ENCODE data around the gene FAM168A.

The FAM168A gene

GRCh38 chr11:73495731-73496130, 102.2 kb downstream of the FAM168A start:
- TF ChIP-seq, protein P1, sequence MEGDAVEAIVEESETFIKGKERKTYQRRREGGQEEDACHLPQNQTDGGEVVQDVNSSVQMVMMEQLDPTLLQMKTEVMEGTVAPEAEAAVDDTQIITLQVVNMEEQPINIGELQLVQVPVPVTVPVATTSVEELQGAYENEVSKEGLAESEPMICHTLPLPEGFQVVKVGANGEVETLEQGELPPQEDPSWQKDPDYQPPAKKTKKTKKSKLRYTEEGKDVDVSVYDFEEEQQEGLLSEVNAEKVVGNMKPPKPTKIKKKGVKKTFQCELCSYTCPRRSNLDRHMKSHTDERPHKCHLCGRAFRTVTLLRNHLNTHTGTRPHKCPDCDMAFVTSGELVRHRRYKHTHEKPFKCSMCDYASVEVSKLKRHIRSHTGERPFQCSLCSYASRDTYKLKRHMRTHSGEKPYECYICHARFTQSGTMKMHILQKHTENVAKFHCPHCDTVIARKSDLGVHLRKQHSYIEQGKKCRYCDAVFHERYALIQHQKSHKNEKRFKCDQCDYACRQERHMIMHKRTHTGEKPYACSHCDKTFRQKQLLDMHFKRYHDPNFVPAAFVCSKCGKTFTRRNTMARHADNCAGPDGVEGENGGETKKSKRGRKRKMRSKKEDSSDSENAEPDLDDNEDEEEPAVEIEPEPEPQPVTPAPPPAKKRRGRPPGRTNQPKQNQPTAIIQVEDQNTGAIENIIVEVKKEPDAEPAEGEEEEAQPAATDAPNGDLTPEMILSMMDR (conservative IDR thresholded peaks at IDR 0.05; ENCODE audit: low read depth, low read length): no peak
- no peak overlapping the region for H3K4me3 ChIP-seq (ENCODE audit: low read length)
- DNase-seq (ENCODE audit: low read depth): no peak

- peak; percentile 10 for DNase-seq (ENCODE audit: low read depth)
- TF ChIP-seq, protein P1 (conservative IDR thresholded peaks at IDR 0.05; ENCODE audit: low read depth, low read length): no peak
These were observed 103.8 kb downstream of the FAM168A start for GRCh38 chr11:73493956-73494598.

GRCh38 chr11:73481626-73482025, 116.3 kb downstream of the FAM168A start:
- TF ChIP-seq, protein P1 (conservative IDR thresholded peaks at IDR 0.05; ENCODE audit: low read depth, low read length): no peak
- DNase-seq (ENCODE audit: low read depth): no peak
- H3K4me3 ChIP-seq (ENCODE audit: low read length): no peak overlapping the region

More at GRCh38 chr11:73493956-73494598, 103.8 kb downstream of the FAM168A start:
- H3K4me3 ChIP-seq (ENCODE audit: low read length): no peak overlapping the region

DNA sequence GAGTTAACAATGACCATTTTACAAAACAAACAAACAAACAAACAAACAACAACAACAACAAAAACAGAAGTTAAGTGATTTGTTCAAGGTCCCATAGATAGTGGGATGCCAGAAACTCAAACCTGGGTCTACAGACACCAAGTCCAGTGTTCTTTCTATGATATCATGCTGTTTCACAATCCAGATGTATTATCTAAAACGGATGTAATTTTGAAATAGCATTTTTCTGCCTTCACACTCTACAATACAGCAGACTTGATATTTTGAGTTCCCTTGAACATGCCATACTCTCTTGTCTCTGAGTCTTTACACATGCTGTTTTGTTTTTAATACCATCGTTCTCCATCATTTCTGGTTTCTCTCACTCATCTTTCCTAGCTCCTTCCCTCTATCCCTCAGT, 117.2 kb downstream of the FAM168A start:
- no peak overlapping the region for H3K4me3 ChIP-seq (ENCODE audit: low read length)
- TF ChIP-seq, protein P1 (conservative IDR thresholded peaks at IDR 0.05; ENCODE audit: low read depth, low read length): no peak
- no peak for DNase-seq (ENCODE audit: low read depth)

GRCh38 chr11:73478737-73479347, 119.1 kb downstream of the FAM168A start:
- TF ChIP-seq, protein P1 (conservative IDR thresholded peaks at IDR 0.05; ENCODE audit: low read depth, low read length): peak; percentile 96
- DNase-seq (ENCODE audit: low read depth): peak; percentile 4
- H3K4me3 ChIP-seq (ENCODE audit: low read length): no peak overlapping the region

GRCh38 chr11:73477518-73477917, 120.4 kb downstream of the FAM168A start:
- DNase-seq (ENCODE audit: low read depth): no peak
- TF ChIP-seq, protein P1 (conservative IDR thresholded peaks at IDR 0.05; ENCODE audit: low read depth, low read length): no peak
- H3K4me3 ChIP-seq (ENCODE audit: low read length): no peak overlapping the region

GRCh38 chr11:73475549-73476095, 122.3 kb downstream of the FAM168A start:
- DNase-seq (ENCODE audit: low read depth): no peak
- TF ChIP-seq, protein P1 (conservative IDR thresholded peaks at IDR 0.05; ENCODE audit: low read depth, low read length): no peak
- no peak overlapping the region for H3K4me3 ChIP-seq (ENCODE audit: low read length)
